Activated CD4-positive, alpha-beta T cell treated with anti-CD3 and anti-CD28 coated beads for 36 hours (primary cell): ENCODE results near the gene TMEM106C. TPM values are rescaled to one million over a fixed set of nuclear protein-coding genes. Genes with fewer than 3 reads are reported as not detected.

Experiments used
- total RNA-seq, 2 experiments: library from RNA; stranded (reverse); gene quantifications; one replicate each; pipeline ENCODE4 v1.2.3, GENCODE V29; 2021

Gene TMEM106C
- total RNA-seq, 2 experiments from 2014 or later: 159 to 248 TPM

Other genes with a start within 250 kb of the TMEM106C start
- not detected for gene ENDOU, start 238.1 kb upstream of the TMEM106C start, total RNA-seq
- under 1 TPM; 0.43 to 0.83 TPM for gene RAPGEF3, start 204.7 kb upstream of the TMEM106C start, total RNA-seq
- gene SLC48A1, start 190.4 kb upstream of the TMEM106C start, total RNA-seq: 1 to 10 TPM; 5.9 to 8.5 TPM
- 100 to 1,000 TPM; 331 to 385 TPM for gene HDAC7, start 143.7 kb upstream of the TMEM106C start, total RNA-seq
- gene VDR, start 58.6 kb upstream of the TMEM106C start, total RNA-seq: 100 to 1,000 TPM; 108 to 124 TPM
- gene COL2A1, start 40.9 kb downstream of the TMEM106C start, total RNA-seq: under 1 TPM in 1 of 2 experiments, not detected in 1; 0.05 TPM
- gene SENP1, start 142.5 kb downstream of the TMEM106C start, total RNA-seq: 10 to 100 TPM; 44.4 to 61.8 TPM
- 10 to 100 TPM; 53.2 to 79.6 TPM for gene PFKM, start 155.8 kb downstream of the TMEM106C start, total RNA-seq
- 10 to 100 TPM; 28.8 to 33.0 TPM for gene ASB8, start 193.9 kb downstream of the TMEM106C start, total RNA-seq
- under 1 TPM; 0.25 to 0.37 TPM for gene CCDC184, start 220.0 kb downstream of the TMEM106C start, total RNA-seq
- not detected for gene OR10AD1, start 239.7 kb downstream of the TMEM106C start, total RNA-seq